Neutrophil (primary cell): ENCODE data around the gene DDX17.

Experiments used
- H3K27ac ChIP-seq: fragments of 200-600 bp; sonication (generic); 2 replicates; pipeline ENCODE4 v1.5.1; 2016; ENCODE audit warnings: mild to moderate bottlenecking, moderate library complexity
- H3K27me3 ChIP-seq: fragments of 200-600 bp; sonication (generic); 2 replicates; pipeline ENCODE4 v1.6.0; 2016; ENCODE audit warnings: mild to moderate bottlenecking
- H3K36me3 ChIP-seq: fragments of 200-600 bp; sonication (generic); 2 replicates; pipeline ENCODE4 v1.5.1; 2017
- H3K4me1 ChIP-seq, 2 experiments: fragments of 200-600 bp in 1 of 2; sonication (generic) in 1 of 2; 1 replicate in 1 of 2; 2 replicates in 1 of 2; pipeline versions ENCODE4 v1.5.1 to v1.6.1; 2013 to 2016; ENCODE audit warnings: low read depth in 1 of 2, low read length in 1 of 2, mild to moderate bottlenecking in 1 of 2, moderate library complexity in 1 of 2; ENCODE audit not compliant: control insufficient read depth in 1 of 2, insufficient read depth in 1 of 2
- H3K4me3 ChIP-seq, 2 experiments: fragments of 200-600 bp in 1 of 2; sonication (generic) in 1 of 2; 1 replicate in 1 of 2; 2 replicates in 1 of 2; pipeline ENCODE4 v1.5.1; 2013 to 2016; ENCODE audit warnings: low read depth in 1 of 2, low read length in 1 of 2, mild to moderate bottlenecking in 1 of 2, moderate library complexity in 1 of 2
- H3K9me3 ChIP-seq: fragments of 200-600 bp; sonication (generic); 2 replicates; pipeline ENCODE4 v1.5.1; 2016
- TF ChIP-seq, protein P1 (sequence below): fragments of 200-600 bp; sonication (generic); IDR thresholded peaks from 2 replicates; pipeline ENCODE4 v1.5.1; 2016; ENCODE audit warnings: antibody characterized with exemption

DDX17 gene

DNA sequence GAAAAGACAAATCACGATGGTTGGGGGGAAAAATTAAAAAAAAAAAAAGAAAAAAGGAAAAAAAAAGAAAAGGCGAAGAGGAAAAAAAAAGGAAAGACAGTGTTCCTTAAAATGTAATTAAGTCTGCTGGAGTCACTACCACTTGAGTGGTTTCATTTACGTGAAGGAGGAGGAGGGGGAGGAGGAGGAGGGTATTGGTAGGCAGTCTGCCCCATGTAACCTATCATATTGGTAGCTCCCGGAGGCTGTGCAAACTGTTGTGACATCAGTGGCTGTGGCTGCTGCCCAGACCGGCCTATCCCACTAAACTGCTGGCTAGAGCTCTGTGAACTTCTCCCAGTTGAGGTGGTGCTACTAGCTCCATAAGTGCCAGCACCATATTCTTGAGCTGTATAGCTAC is 20.3 kb downstream of the DDX17 start:
- TF ChIP-seq, protein P1, sequence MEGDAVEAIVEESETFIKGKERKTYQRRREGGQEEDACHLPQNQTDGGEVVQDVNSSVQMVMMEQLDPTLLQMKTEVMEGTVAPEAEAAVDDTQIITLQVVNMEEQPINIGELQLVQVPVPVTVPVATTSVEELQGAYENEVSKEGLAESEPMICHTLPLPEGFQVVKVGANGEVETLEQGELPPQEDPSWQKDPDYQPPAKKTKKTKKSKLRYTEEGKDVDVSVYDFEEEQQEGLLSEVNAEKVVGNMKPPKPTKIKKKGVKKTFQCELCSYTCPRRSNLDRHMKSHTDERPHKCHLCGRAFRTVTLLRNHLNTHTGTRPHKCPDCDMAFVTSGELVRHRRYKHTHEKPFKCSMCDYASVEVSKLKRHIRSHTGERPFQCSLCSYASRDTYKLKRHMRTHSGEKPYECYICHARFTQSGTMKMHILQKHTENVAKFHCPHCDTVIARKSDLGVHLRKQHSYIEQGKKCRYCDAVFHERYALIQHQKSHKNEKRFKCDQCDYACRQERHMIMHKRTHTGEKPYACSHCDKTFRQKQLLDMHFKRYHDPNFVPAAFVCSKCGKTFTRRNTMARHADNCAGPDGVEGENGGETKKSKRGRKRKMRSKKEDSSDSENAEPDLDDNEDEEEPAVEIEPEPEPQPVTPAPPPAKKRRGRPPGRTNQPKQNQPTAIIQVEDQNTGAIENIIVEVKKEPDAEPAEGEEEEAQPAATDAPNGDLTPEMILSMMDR: no peak
- H3K36me3 ChIP-seq: peaks cover 100% of the 10 kb centered on the region

DNA sequence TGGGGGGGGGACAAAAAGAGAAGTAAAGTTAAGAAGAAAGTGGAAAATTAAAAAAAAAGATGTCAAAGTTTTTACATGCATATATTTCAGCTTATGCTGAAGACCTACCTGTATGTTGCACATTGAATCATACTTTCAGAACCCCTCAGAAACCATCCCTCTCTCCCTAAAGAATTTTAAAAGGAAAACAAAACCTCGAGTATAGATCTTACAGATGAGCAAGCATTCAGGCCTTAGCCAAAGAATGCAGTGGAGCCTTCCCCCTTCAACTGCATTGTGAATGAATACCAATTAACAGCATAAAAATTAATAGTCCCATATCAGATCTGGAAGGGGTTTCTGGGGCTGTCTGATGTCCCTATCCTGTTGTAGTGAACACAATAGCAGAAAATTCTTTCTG is 21.9 kb downstream of the DDX17 start:
- TF ChIP-seq, protein P1: no peak
- Histone ChIP-seq H3K27me3 (no peaks in the 10 kb centered on the region), H3K27ac (peak overlapping the region; percentile 26), H3K36me3 (peaks cover 100% of the 10 kb centered on the region), H3K4me1 (no peaks in the 10 kb centered on the region), H3K9me3 (no peaks in the 10 kb centered on the region), H3K4me3 (no peak overlapping the region)

More for the DNA sequence above, 20.3 kb downstream of the DDX17 start:
- H3K4me1 ChIP-seq: peaks cover 0 to 4% of the 10 kb centered on the region in 2 experiments
- no peaks in the 10 kb centered on the region for H3K9me3 ChIP-seq
- H3K27me3 ChIP-seq: no peaks in the 10 kb centered on the region
- peak overlapping the region; percentile 6 for H3K27ac ChIP-seq
- no peak overlapping the region for H3K4me3 ChIP-seq

DNA sequence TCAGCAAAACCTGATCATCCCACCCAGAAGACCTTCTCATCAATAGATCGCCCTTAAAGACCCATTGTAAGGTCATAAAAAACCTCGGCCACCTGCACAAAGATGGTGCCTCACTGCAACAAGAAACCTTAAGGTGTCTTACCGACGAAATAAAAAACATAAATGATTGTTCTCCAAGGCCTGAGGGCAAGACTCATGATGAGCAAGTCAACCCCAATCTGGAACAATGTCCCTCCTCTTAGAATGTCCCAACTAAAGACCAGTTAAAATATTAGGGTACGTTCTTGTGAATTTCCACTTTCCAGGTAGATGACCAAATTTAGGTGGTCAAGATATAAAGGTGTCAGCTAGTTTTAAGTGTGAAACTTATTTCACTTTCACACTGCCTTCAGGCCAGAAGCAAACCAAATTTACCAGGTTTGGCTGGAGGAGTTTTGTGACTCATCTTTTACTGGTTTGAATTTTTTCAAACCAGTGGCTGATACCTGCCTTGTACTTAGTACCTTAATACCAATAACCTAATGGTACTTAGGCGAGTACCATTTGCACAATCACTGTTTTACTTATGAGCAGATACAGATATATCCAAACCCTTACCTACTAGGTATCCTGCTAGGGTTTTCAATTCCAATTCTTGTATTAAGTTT is 23.3 kb downstream of the DDX17 start:
- Histone ChIP-seq H3K9me3 (no peaks in the 10 kb centered on the region), H3K27me3 (no peaks in the 10 kb centered on the region), H3K27ac (peak overlapping the region; percentile 12), H3K36me3 (peaks cover 92% of the 10 kb centered on the region), H3K4me1 (no peaks in the 10 kb centered on the region), H3K4me3 (no peak overlapping the region)
- TF ChIP-seq, protein P1: no peak

DNA sequence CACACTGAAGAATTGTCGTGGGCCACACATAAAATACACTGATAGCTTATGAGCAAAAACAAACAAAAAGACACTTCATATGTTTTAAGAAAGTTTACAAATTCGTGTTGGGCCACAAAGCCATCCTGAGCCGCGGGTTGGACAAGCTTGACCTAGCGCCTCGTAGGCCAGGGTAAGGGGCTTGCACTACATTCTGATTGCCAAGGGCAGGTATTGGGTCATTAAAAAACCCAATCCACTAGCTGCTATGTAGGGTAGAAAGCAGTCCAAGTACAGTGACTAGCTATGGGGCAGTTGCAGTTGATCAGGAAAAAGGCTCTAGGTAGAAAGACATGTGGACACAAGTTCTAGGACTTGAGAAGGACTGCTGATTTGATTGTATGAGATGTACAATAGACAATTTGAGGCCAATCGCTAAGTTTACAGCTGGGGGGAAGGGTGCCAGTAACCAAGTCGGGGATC is 24.2 kb downstream of the DDX17 start:
- H3K4me3 ChIP-seq: no peak overlapping the region
- H3K4me1 ChIP-seq: no peaks in the 10 kb centered on the region
- H3K27me3 ChIP-seq: no peaks in the 10 kb centered on the region
- TF ChIP-seq, protein P1: no peak
- peaks cover 83% of the 10 kb centered on the region for H3K36me3 ChIP-seq
- H3K9me3 ChIP-seq: no peaks in the 10 kb centered on the region
- no peak overlapping the region for H3K27ac ChIP-seq

DNA sequence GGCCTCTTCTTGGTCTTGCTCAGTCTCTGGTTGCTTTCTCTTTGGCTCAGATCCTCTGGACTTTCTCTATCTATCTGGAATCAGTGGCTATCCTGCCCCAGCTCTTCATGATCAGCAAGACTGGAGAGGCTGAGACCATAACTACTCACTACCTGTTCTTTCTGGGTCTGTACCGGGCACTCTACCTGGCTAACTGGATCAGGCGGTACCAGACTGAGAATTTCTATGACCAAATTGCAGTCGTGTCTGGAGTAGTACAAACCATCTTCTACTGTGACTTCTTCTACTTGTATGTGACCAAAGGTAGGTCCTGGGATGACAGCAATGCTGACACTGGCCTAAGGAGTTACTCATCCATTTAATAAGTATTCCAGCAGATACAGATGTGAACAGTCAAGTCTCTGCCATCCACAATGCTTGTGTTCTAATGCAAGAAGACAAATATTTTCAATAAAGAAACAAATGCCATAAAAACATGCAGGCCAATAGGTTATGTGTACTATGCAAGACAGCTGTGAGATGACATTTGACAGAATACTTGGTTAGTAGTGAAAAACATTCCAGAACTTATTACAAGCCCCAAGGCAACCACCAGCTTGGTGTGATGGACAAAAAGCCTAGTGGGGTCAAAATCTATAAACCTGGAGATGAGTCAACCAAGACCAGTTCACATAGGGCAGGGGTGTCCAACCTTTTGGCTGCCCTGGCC is 24.8 kb downstream of the DDX17 start:
- no peaks in the 10 kb centered on the region for H3K27me3 ChIP-seq
- H3K27ac ChIP-seq: peak overlapping the region; percentile 18
- no peak overlapping the region for H3K4me3 ChIP-seq
- H3K36me3 ChIP-seq: peaks cover 77% of the 10 kb centered on the region
- no peaks in the 10 kb centered on the region for H3K4me1 ChIP-seq
- no peaks in the 10 kb centered on the region for H3K9me3 ChIP-seq
- TF ChIP-seq, protein P1: no peak
